ENCODE results near the gene ADISSP. TPM values are rescaled to one million over a fixed set of nuclear protein-coding genes. Genes with fewer than 3 reads are reported as not detected.

ADISSP gene
- total and polyA plus RNA-seq, 4 donors, result 8.6 to 53.7 (median 35.1) TPM

DNA sequence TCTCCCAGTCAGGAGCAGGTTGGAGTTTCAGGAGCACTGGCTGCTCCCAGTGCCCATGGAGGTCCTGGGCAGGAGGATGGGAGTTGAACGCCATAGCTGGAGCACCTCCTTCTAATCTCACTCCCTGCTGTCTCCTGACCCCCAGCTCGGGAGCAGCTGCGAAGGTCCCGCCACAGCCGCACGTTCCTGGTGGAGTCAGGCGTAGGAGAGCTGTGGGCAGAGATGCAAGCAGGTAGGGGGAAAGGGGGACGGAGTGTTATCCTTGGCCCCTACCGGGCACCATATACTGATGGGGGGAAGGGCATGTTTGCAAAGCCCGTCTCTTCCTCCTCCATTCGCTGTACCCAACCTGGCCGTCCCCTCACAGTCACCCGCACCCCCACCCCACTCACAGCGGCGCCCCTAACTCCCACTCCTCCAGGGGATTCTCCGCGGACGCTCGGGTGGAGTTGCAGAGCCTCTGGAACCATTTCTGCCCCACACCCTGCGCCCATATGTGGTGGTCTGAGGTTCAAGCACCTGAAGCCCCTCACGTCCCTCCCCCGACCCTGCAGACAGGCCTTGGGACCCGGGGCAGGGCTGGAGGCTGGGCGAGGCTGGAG is 18.4 kb downstream of the ADISSP start:
- Histone ChIP-seq H3K27ac (ENCODE audit: low read depth in 1 of 2, low read length in 1 of 2) (no peak overlapping the region), H3K27me3 (ENCODE audit: control insufficient read depth in 3 of 3, insufficient read depth in 3 of 3, low read length in 2 of 3) (peaks cover 0 to 22% (median 3%) of the 10 kb centered on the region in 3 donors), H3K4me3 (no peak overlapping the region), H3K9me3 (ENCODE audit: control insufficient read depth in 4 of 4, insufficient read depth in 3 of 4, low read length in 3 of 4) (no peaks in the 10 kb centered on the region), H3K4me1 (ENCODE audit: control insufficient read depth in 5 of 5, insufficient read depth in 5 of 5, low read length in 5 of 5) (peaks cover 0 to 9% (median 0%) of the 10 kb centered on the region in 5 donors), H3K9ac (ENCODE audit: insufficient read depth in 1 of 2, low read length in 2 of 2) (no peak overlapping the region), H3K36me3 (ENCODE audit: control insufficient read depth in 4 of 4, insufficient read depth in 4 of 4, low read length in 4 of 4) (peaks cover 0 to 18% (median 10%) of the 10 kb centered on the region in 4 donors)
- 77 to 88% methylated on average over 24 of the region's 24 CpGs for WGBS, 2 donors
- DNase-seq (no peak), ATAC-seq (ENCODE audit: insufficient read depth, low FRiP score) (no peak)
- TF ChIP-seq, protein P1, sequence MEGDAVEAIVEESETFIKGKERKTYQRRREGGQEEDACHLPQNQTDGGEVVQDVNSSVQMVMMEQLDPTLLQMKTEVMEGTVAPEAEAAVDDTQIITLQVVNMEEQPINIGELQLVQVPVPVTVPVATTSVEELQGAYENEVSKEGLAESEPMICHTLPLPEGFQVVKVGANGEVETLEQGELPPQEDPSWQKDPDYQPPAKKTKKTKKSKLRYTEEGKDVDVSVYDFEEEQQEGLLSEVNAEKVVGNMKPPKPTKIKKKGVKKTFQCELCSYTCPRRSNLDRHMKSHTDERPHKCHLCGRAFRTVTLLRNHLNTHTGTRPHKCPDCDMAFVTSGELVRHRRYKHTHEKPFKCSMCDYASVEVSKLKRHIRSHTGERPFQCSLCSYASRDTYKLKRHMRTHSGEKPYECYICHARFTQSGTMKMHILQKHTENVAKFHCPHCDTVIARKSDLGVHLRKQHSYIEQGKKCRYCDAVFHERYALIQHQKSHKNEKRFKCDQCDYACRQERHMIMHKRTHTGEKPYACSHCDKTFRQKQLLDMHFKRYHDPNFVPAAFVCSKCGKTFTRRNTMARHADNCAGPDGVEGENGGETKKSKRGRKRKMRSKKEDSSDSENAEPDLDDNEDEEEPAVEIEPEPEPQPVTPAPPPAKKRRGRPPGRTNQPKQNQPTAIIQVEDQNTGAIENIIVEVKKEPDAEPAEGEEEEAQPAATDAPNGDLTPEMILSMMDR (IDR thresholded peaks at IDR 0.05; ENCODE audit: control extremely low read depth, extremely low read depth), result no peak

DNA sequence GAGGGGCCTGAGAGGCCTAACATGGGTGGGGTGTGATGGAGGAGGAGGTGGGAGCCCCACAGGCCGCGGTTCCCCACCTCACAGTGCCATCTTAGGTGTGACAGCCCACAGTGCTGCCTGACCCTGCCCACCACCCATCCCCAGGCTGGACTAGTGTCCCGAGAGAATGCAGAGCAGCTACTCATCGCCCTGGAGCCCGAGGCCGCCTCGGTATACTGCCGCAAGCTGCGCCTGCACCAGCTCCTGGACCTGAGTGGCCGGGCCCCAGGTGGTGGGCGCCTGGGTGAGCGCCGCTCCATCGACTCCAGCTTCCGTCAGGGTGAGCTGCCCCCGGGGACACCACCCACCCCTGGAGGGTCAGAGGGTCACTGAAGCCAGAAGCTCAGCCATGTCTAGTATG is 19.5 kb downstream of the ADISSP start:
- Histone ChIP-seq H3K9me3 (ENCODE audit: control insufficient read depth in 4 of 4, insufficient read depth in 3 of 4, low read length in 3 of 4) (no peaks in the 10 kb centered on the region), H3K4me1 (ENCODE audit: control insufficient read depth in 5 of 5, insufficient read depth in 5 of 5, low read length in 5 of 5) (peaks cover 0 to 9% (median 0%) of the 10 kb centered on the region in 5 donors), H3K36me3 (ENCODE audit: control insufficient read depth in 4 of 4, insufficient read depth in 4 of 4, low read length in 4 of 4) (peaks cover 0 to 18% (median 14%) of the 10 kb centered on the region in 4 donors), H3K27ac (ENCODE audit: low read depth in 1 of 2, low read length in 1 of 2) (no peak overlapping the region), H3K4me3 (no peak overlapping the region), H3K27me3 (ENCODE audit: control insufficient read depth in 3 of 3, insufficient read depth in 3 of 3, low read length in 2 of 3) (peaks cover 0 to 22% (median 3%) of the 10 kb centered on the region in 3 donors), H3K9ac (ENCODE audit: insufficient read depth in 1 of 2, low read length in 2 of 2) (no peak overlapping the region)
- no peak for ATAC-seq (ENCODE audit: insufficient read depth, low FRiP score)
- WGBS, 2 donors, result 92 to 94% methylated on average over 16 of the region's 16 CpGs
- DNase-seq, result no peak
- TF ChIP-seq, protein P1 (IDR thresholded peaks at IDR 0.05; ENCODE audit: control extremely low read depth, extremely low read depth), result no peak

DNA sequence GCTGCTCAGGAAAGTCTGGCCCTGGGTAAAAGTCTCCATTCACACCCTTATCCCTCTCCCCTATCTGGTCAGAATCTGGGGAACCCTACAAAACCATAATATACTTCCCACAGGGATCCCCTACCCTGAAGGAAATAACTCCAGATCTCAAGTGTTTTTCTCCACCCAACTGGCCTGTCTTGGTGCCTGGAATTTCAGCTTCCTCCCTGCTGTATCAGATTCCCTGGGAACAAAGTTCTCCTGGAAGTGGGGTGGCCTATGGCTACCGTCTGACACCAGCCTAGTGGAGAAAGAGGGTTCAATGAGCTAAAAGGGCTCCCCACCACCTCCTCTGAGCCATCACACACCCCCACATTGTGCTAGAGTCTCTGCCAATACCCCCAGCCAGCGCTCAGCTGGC is 20.1 kb downstream of the ADISSP start:
- Histone ChIP-seq H3K27ac (ENCODE audit: low read depth in 1 of 2, low read length in 1 of 2) (no peak overlapping the region), H3K27me3 (ENCODE audit: control insufficient read depth in 3 of 3, insufficient read depth in 3 of 3, low read length in 2 of 3) (peaks cover 0 to 22% (median 3%) of the 10 kb centered on the region in 3 donors), H3K4me1 (ENCODE audit: control insufficient read depth in 5 of 5, insufficient read depth in 5 of 5, low read length in 5 of 5) (peaks cover 0 to 9% (median 0%) of the 10 kb centered on the region in 5 donors), H3K9ac (ENCODE audit: insufficient read depth in 1 of 2, low read length in 2 of 2) (no peak overlapping the region), H3K4me3 (no peak overlapping the region), H3K9me3 (ENCODE audit: control insufficient read depth in 4 of 4, insufficient read depth in 3 of 4, low read length in 3 of 4) (no peaks in the 10 kb centered on the region), H3K36me3 (ENCODE audit: control insufficient read depth in 4 of 4, insufficient read depth in 4 of 4, low read length in 4 of 4) (peaks cover 0 to 18% (median 13%) of the 10 kb centered on the region in 4 donors)
- ATAC-seq (ENCODE audit: insufficient read depth, low FRiP score), result no peak
- TF ChIP-seq, protein P1 (IDR thresholded peaks at IDR 0.05; ENCODE audit: control extremely low read depth, extremely low read depth), result no peak
- WGBS, 2 donors, result 80 to 88% methylated on average over 2 of the region's 2 CpGs
- DNase-seq, result no peak
